CMK (cell line): ENCODE measurements around the gene WDR26.
"Not testable (repeated sequence)": the region's sequence is repeated elsewhere in the genome, so short reads cannot be mapped to it uniquely, and the experiment has no call there.

Experiments used
- DNase-seq: peaks from one replicate; pipeline ENCODE4 v3.0.0-alpha.2; 2010; ENCODE audit warnings: low read depth

WDR26 gene

DNA sequence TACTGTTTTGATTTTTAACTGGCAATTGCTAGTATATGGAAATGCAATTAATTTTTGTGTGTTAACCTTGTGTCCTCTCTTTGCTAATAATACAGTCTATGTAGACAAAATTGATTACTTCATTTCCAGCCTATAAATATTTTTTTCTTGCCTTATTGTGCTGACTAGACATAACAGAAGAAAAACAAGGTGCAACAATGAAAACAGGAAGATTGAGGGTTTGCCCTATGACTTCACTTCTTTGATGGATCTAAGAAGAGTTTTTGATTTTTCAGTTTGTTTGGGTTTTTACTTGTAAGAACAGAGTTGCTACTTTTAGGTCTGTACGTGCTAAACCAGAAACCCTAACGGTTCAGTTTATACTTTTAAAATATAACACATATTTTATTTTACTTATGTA lies 86.5 kb downstream of the WDR26 start:
- DNase-seq, result no peak

GRCh38 chr1:224343679-224344078 lies 90.9 kb downstream of the WDR26 start:
- DNase-seq, result no peak

DNA sequence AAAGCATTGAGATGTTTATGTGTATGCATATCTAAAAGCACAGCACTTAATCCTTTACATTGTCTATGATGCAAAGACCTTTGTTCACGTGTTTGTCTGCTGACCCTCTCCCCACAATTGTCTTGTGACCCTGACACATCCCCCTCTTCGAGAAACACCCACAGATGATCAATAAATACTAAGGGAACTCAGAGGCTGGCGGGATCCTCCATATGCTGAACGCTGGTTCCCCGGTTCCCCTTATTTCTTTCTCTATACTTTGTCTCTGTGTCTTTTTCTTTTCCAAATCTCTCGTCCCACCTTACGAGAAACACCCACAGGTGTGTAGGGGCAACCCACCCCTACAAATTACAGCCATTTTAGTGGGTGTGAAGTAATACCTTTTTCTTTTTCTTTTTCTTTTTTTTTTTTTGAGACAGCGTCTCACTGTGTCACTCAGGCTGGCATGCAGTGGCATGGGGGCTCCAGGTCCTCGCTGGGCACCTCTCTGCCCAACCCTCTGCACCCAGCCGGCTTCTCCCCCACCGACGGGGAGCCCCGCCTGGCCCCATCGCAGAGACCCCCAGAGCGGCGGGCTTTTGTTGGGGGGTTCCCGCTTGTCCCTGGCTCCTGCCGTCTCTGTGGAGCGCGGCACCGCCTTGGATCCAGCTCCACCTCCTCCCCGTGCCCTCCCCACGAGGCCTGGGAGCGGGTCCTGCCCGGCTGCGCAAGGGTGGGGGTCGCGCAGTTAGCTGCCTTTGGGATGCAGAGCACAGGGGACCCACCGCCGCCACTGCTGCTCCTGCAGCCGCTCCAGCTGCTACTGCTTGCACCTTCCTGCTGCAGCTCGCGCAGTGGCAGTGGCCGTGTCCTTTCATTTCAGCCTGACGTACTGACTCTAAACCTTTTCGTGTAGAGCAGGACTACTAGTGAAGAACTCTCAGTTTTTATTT lies 93.9 kb downstream of the WDR26 start:
- not testable (repeated sequence) for DNase-seq

GRCh38 chr1:224339442-224340033 lies 95.1 kb downstream of the WDR26 start:
- DNase-seq, result no peak

DNA sequence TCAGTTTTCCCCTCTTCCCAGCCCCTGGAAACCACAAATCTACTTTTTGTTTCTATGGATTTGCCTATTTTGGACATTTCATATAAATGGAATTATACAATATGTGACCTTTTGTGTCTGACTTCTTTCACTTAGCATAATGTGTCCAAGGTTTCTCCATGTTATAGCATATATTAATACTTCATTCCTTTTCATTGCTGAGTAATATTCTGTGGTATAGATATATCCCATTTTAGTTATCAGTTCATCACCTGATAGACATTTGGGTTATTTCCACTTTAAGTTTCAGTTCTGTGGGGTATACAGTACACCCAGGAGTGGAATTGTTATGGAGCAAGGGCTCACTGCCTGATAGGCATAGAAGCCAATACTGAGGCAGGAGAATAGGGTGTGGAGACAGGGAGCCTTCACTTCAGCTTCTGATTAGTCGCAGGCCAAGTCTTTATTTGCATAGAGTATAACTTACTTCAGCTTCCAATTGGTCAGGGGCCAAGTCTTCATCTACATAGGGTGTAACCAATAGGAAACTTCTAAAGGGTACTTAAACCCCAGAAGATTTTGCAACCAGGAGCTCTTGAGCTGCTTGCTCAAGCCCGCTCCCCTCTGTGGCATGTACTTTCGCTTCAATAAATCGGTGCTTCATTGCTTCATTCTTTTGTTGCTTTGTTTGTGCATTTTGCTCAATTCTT lies 96.3 kb downstream of the WDR26 start:
- DNase-seq, result no peak
